IMR-90 (cell line): Measurements from ENCODE around the gene CUL9. TPM values are rescaled to one million over a fixed set of nuclear protein-coding genes. Genes with fewer than 3 reads are reported as not detected.

Experiments used
- ATAC-seq: fragments of 200-7000 bp; cut with Tn5 transposase; 2 replicates; pipeline ENCODE4 v1.9.1; 2020; ENCODE audit warnings: low read depth, mild to moderate bottlenecking, moderate library complexity
- BruUV-seq: library from RNA; stranded (reverse); fragments of 400-500 nt; replicated peaks from 2 replicates; lab custom pipeline; 2021; lab: Mats Ljungman, UMichigan
- CTCF ChIA-PET: fragments of 300-600 bp; formaldehyde crosslinking; extraction: SDS; loops from one replicate; lab custom pipeline; 2021; ENCODE audit warnings: antibody characterized with exemption; lab: Yijun Ruan, JAX
- POLR2A ChIA-PET: fragments of 300-600 bp; sonication (Branson Sonifier 250); formaldehyde crosslinking; loops from one replicate; lab custom pipeline; 2022; ENCODE audit warnings: antibody characterized with exemption; ENCODE audit not compliant: unreplicated experiment; lab: Charles Lee
- DNase-seq: peaks from one replicate; pipeline ENCODE4 v3.0.0; 2013
- H2AFZ ChIP-seq: replicated peaks from 2 replicates; pipeline ENCODE3; 2013; ENCODE audit warnings: low read length, mild to moderate bottlenecking; ENCODE audit not compliant: poor library complexity
- H2AK5ac ChIP-seq: 2 replicates; pipeline ENCODE4 v1.6.1; 2013; ENCODE audit warnings: low read depth, low read length, inconsistent platforms
- H2AK9ac ChIP-seq: replicated peaks from 2 replicates; pipeline ENCODE3; 2013; ENCODE audit warnings: mild to moderate bottlenecking, low read depth, low read length, moderate library complexity; ENCODE audit not compliant: poor library complexity
- H2BK120ac ChIP-seq: 2 replicates; pipeline ENCODE4 v1.6.1; 2013; ENCODE audit warnings: low read depth, low read length, inconsistent platforms
- H2BK15ac ChIP-seq: 3 replicates; pipeline ENCODE4 v1.6.1; 2013; ENCODE audit warnings: low read depth, low read length, inconsistent platforms
- H2BK20ac ChIP-seq: 2 replicates; pipeline ENCODE4 v1.6.1; 2013; ENCODE audit warnings: low read depth, mild to moderate bottlenecking, inconsistent platforms, low read length, moderate library complexity
- H2BK5ac ChIP-seq: 2 replicates; pipeline ENCODE4 v1.6.1; 2013; ENCODE audit warnings: mild to moderate bottlenecking, low read depth, low read length, inconsistent platforms; ENCODE audit not compliant: poor library complexity, severe bottlenecking
- H3K14ac ChIP-seq: replicated peaks from 2 replicates; pipeline ENCODE4 v1.6.1; 2013; ENCODE audit warnings: low read depth, low read length, inconsistent platforms
- H3K18ac ChIP-seq: 2 replicates; pipeline ENCODE4 v1.6.1; 2013; ENCODE audit warnings: low read depth, low read length, control low read depth
- H3K23ac ChIP-seq: 2 replicates; pipeline ENCODE4 v1.6.1; 2013; ENCODE audit warnings: low read depth, low read length, inconsistent platforms
- H3K27ac ChIP-seq: 2 replicates; pipeline ENCODE4 v1.5.1; 2013; ENCODE audit warnings: mild to moderate bottlenecking, control low read depth, low read length; ENCODE audit not compliant: insufficient read depth
- H3K27me3 ChIP-seq: 2 replicates; pipeline ENCODE4 v1.6.1; 2013; ENCODE audit warnings: low read length; ENCODE audit not compliant: control insufficient read depth, insufficient read depth
- H3K36me3 ChIP-seq: 2 replicates; pipeline ENCODE4 v1.6.1; 2013; ENCODE audit warnings: low read length, mixed read lengths; ENCODE audit not compliant: control insufficient read depth, insufficient read depth
- H3K4ac ChIP-seq: 2 replicates; pipeline ENCODE4 v1.6.1; 2013; ENCODE audit warnings: low read depth, low read length, inconsistent platforms
- H3K4me1 ChIP-seq: 2 replicates; pipeline ENCODE4 v1.6.1; 2013; ENCODE audit warnings: low read length, mixed read lengths; ENCODE audit not compliant: control insufficient read depth, insufficient read depth
- H3K4me2 ChIP-seq: 2 replicates; pipeline ENCODE4 v1.6.1; 2013; ENCODE audit warnings: low read depth, mild to moderate bottlenecking, control low read depth, low read length, moderate library complexity
- H3K4me3 ChIP-seq: 2 replicates; pipeline ENCODE4 v1.5.1; 2013; ENCODE audit warnings: low read depth, mild to moderate bottlenecking, control low read depth, low read length, moderate library complexity; ENCODE audit not compliant: insufficient read depth
- H3K56ac ChIP-seq: 2 replicates; pipeline ENCODE4 v1.6.1; 2013; ENCODE audit warnings: low read length, inconsistent platforms; ENCODE audit not compliant: insufficient read depth; ENCODE audit errors: extremely low read depth
- H3K79me1 ChIP-seq, 2 experiments: 2 replicates each; pipeline ENCODE4 v1.6.1; 2013; ENCODE audit warnings: low read length in 2 of 2, inconsistent platforms in 1 of 2, low read depth in 1 of 2
- H3K9ac ChIP-seq: 2 replicates; pipeline ENCODE4 v1.6.1; 2013; ENCODE audit warnings: low read depth, low read length, control low read depth
- H3K9me1 ChIP-seq: 2 replicates; pipeline ENCODE4 v1.6.1; 2013; ENCODE audit warnings: low read length, inconsistent platforms; ENCODE audit not compliant: insufficient read depth
- H3K9me3 ChIP-seq: 2 replicates; pipeline ENCODE4 v1.6.1; 2013; ENCODE audit warnings: low read length; ENCODE audit not compliant: control insufficient read depth, insufficient read depth
- H4K20me1 ChIP-seq: 2 replicates; pipeline ENCODE4 v1.6.1; 2013; ENCODE audit warnings: low read length, inconsistent platforms; ENCODE audit not compliant: insufficient read depth
- H4K5ac ChIP-seq: 2 replicates; pipeline ENCODE4 v1.6.1; 2013; ENCODE audit warnings: mild to moderate bottlenecking, low read depth, low read length, control low read depth
- H4K8ac ChIP-seq, 2 experiments: 2 replicates each; pipeline ENCODE4 v1.6.1; 2013; ENCODE audit warnings: low read depth in 2 of 2, low read length in 2 of 2, control low read depth in 1 of 2, inconsistent platforms in 1 of 2
- H4K91ac ChIP-seq: 2 replicates; pipeline ENCODE4 v1.6.1; 2013; ENCODE audit warnings: low read depth, low read length, inconsistent platforms; ENCODE audit not compliant: insufficient read depth
- CHD1 ChIP-seq: IDR thresholded peaks from 2 replicates; pipeline ENCODE4 v1.6.1; 2012; ENCODE audit warnings: low read depth, low read length, improper control_type of control experiment
- MXI1 ChIP-seq: IDR thresholded peaks from 2 replicates; pipeline ENCODE4 v1.6.1; 2012; ENCODE audit warnings: low read depth, mild to moderate bottlenecking, low read length, moderate library complexity, borderline replicate concordance
- WGBS, 2 experiments: methylation state at CpG; one replicate each; pipeline versions ENCODE4 v1.1.5 to v1.1.7; 2013; ENCODE audit warnings: missing lambda C conversion rate in 2 of 2; ENCODE audit not compliant: insufficient read length in 1 of 2; ENCODE audit errors: extremely low coverage in 2 of 2; 5-methylcytosine and 5-hydroxymethylcytosine counted together
- dilution Hi-C: fragments of 300-500 bp; cut with HindIII; formaldehyde crosslinking; loops from one replicate; pipeline ENCODE4 v1.14.3; 2018; ENCODE audit warnings: low sequenced_read_pairs; ENCODE audit not compliant: unreplicated experiment
- in situ Hi-C: fragments of 300-500 bp; cut with MboI; formaldehyde crosslinking; loops from 3 replicates; pipeline ENCODE4 v1.14.3; 2019; ENCODE audit warnings: low sequenced_read_pairs, inconsistent platforms, mixed read lengths
- intact Hi-C: fragments of 100-400 bp; cut with micrococcal nuclease; formaldehyde crosslinking; loops from 2 replicates; pipeline ENCODE4 v1.10.0; 2022
- polyA plus RNA-seq, 3 experiments: library from polyadenylated mRNA; depleted of rRNA; stranded (reverse); fragments of >200 nt; gene quantifications; 2 replicates each; pipeline ENCODE4 v1.2.3, GENCODE V29; 2012; ENCODE audit warnings: low replicate concordance in 1 of 3
- total RNA-seq: library from RNA; depleted of rRNA; stranded (reverse); fragments of >200 nt; gene quantifications from 2 replicates; pipeline ENCODE4 v1.2.3, GENCODE V29; 2012
- TF ChIP-seq, protein P1 (sequence below): conservative IDR thresholded peaks from 2 replicates; pipeline ENCODE4 v1.5.1; 2012; ENCODE audit warnings: mild to moderate bottlenecking, low read depth, low read length, improper control_type of control experiment
- TF ChIP-seq, protein P2 (sequence below): fragments of 150-350 bp; IDR thresholded peaks from 2 replicates; pipeline ENCODE4 v1.6.1; 2016; ENCODE audit warnings: low read depth, mild to moderate bottlenecking, low read length, moderate library complexity, borderline replicate concordance

The CUL9 gene
- total and polyA plus RNA-seq, 2 of the 4 experiments (the other 2 are of a cell fraction) = 7.7 to 19.5 TPM

DNA sequence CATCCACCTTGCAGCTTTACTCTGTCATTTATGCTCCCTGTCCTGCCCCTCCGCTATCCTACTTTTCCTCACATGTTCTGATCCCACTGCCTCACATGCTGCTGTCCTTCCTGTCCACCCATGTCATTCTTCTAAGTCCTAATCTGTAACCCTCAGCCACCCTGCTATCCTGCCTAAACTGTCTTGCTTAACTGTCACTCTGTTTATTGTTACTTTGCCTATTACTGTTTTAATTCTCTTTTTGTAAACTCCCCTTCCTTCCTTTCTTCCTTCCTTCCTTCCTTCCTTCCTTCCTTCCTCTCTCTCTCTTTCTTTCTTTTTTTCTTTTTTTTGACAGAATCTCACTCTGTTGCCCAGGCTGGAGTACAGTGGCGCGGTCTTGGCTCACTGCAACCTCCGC is 1.4 kb downstream of the CUL9 start:
- H3K27me3 ChIP-seq = no peaks in the 10 kb centered on the region
- H3K56ac ChIP-seq = no peak overlapping the region
- no peaks in the 10 kb centered on the region; the same call in 1 of the 2 replicates for H3K9me1 ChIP-seq
- no peak overlapping the region for H3K9ac ChIP-seq
- WGBS, 2 experiments = 80% methylated on average over 1 of the region's 4 CpGs; no CpG with 5 or more reads in 1 of the 2 experiments
- H3K9me3 ChIP-seq = no peaks in the 10 kb centered on the region
- H2BK120ac ChIP-seq = no peak overlapping the region
- no peaks in the 10 kb centered on the region for H4K20me1 ChIP-seq
- peaks cover 10 to 44% of the 10 kb centered on the region in 2 experiments for H3K79me1 ChIP-seq
- H2AFZ ChIP-seq = no peak overlapping the region
- dilution Hi-C loops (no loop called here), in situ Hi-C loops (no loop called here), intact Hi-C loops (no loop called here)
- H3K4me1 ChIP-seq = peaks cover 2% of the 10 kb centered on the region
- H3K4ac ChIP-seq = no peak overlapping the region
- no peak for DNase-seq
- no peak for ATAC-seq
- CTCF ChIA-PET = no interaction called here
- no peak overlapping the region for H4K8ac ChIP-seq
- BruUV-seq = no TSS peak
- H2AK9ac ChIP-seq = no peak overlapping the region
- H3K4me2 ChIP-seq = no peak overlapping the region; the same call in 1 of the 2 replicates
- H2BK20ac ChIP-seq = no peak overlapping the region
- H3K14ac ChIP-seq = no peak overlapping the region
- no peak overlapping the region for H3K27ac ChIP-seq
- peaks cover 54% of the 10 kb centered on the region for H3K36me3 ChIP-seq
- H4K5ac ChIP-seq = no peak overlapping the region
- POLR2A ChIA-PET = no interaction called here
- peak overlapping the region; percentile 15; the same call in 1 of the 2 replicates for H3K23ac ChIP-seq
- H4K91ac ChIP-seq = no peak overlapping the region
- H2BK5ac ChIP-seq = no peak overlapping the region
- no peak overlapping the region for H2AK5ac ChIP-seq
- H3K4me3 ChIP-seq = no peak overlapping the region
- TF ChIP-seq, protein P1, sequence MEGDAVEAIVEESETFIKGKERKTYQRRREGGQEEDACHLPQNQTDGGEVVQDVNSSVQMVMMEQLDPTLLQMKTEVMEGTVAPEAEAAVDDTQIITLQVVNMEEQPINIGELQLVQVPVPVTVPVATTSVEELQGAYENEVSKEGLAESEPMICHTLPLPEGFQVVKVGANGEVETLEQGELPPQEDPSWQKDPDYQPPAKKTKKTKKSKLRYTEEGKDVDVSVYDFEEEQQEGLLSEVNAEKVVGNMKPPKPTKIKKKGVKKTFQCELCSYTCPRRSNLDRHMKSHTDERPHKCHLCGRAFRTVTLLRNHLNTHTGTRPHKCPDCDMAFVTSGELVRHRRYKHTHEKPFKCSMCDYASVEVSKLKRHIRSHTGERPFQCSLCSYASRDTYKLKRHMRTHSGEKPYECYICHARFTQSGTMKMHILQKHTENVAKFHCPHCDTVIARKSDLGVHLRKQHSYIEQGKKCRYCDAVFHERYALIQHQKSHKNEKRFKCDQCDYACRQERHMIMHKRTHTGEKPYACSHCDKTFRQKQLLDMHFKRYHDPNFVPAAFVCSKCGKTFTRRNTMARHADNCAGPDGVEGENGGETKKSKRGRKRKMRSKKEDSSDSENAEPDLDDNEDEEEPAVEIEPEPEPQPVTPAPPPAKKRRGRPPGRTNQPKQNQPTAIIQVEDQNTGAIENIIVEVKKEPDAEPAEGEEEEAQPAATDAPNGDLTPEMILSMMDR = no peak
- TF ChIP-seq MXI1 = no peak
- TF ChIP-seq CHD1 = no peak
- TF ChIP-seq, protein P2, sequence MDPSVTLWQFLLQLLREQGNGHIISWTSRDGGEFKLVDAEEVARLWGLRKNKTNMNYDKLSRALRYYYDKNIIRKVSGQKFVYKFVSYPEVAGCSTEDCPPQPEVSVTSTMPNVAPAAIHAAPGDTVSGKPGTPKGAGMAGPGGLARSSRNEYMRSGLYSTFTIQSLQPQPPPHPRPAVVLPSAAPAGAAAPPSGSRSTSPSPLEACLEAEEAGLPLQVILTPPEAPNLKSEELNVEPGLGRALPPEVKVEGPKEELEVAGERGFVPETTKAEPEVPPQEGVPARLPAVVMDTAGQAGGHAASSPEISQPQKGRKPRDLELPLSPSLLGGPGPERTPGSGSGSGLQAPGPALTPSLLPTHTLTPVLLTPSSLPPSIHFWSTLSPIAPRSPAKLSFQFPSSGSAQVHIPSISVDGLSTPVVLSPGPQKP = no peak
- no peak overlapping the region for H2BK15ac ChIP-seq
- H3K18ac ChIP-seq = no peak overlapping the region
